HCT116 (cell line): ENCODE results near the gene DPH1. TPM values are rescaled to one million over a fixed set of nuclear protein-coding genes. Genes with fewer than 3 reads are reported as not detected.

ENCODE experiments used
- ATAC-seq: fragments of 200-7000 bp; cut with Tn5 transposase; 2 replicates; pipeline ENCODE4 v1.9.1; 2020; ENCODE audit warnings: mild to moderate bottlenecking, moderate library complexity
- BruUV-seq: library from RNA; stranded (reverse); fragments of 400-500 nt; replicated peaks from 2 replicates; lab custom pipeline; 2021; lab: Mats Ljungman, UMichigan
- CTCF ChIA-PET: fragments of 300-600 bp; sonication (Branson Sonifier 250); formaldehyde crosslinking; loops from one replicate; lab custom pipeline; 2021; ENCODE audit warnings: antibody characterized with exemption; lab: Charles Lee
- POLR2A ChIA-PET: fragments of 300-600, 350-600 bp; sonication (Branson Sonifier 250); formaldehyde crosslinking; loops from one replicate; lab custom pipeline; 2021; ENCODE audit warnings: antibody characterized with exemption; lab: Charles Lee
- RAD21 ChIA-PET, 2 experiments: fragments of 300-600 bp; sonication (Branson Sonifier 250); formaldehyde crosslinking; loops; one replicate each; lab custom pipeline; 2023; ENCODE audit warnings: low total read pairs in 2 of 2; ENCODE audit not compliant: uncharacterized antibody in 2 of 2, unreplicated experiment in 2 of 2, low non-redundant PET in 1 of 2; lab: Charles Lee
- DNase-seq: peaks from one replicate; pipeline ENCODE4 v3.0.0-alpha.2; 2010; ENCODE audit warnings: low read depth, low spot score
- H2AFZ ChIP-seq: fragments of 200-600 bp; shearing (Covaris generic), sonication (generic); 2 replicates; pipeline ENCODE4 v1.6.1; 2017; ENCODE audit warnings: low read depth, mixed run types, mixed read lengths, antibody characterized with exemption, low read length; ENCODE audit not compliant: poor library complexity, severe bottlenecking
- H3K27ac ChIP-seq: 2 replicates; pipeline ENCODE4 v1.5.1; 2012; ENCODE audit warnings: low read depth, low read length
- H3K27me3 ChIP-seq: fragments of 200-600 bp; sonication (generic); 2 replicates; pipeline ENCODE4 v1.6.1; 2016; ENCODE audit warnings: mixed run types, low read length, mixed read lengths; ENCODE audit not compliant: insufficient read depth
- H3K36me3 ChIP-seq, 2 experiments: fragments of 200-500 bp in 1 of 2; fragments of 200-600 bp in 1 of 2; sonication (Bioruptor generic) in 1 of 2; sonication (generic) in 1 of 2; 2 replicates each; pipeline versions ENCODE4 v1.5.1 to v1.6.1; 2014 to 2016; ENCODE audit warnings: low read length in 2 of 2, inconsistent platforms in 1 of 2, mixed read lengths in 1 of 2, mixed run types in 1 of 2; ENCODE audit not compliant: insufficient read depth in 2 of 2, control insufficient read depth in 1 of 2
- H3K4me1 ChIP-seq, 2 experiments: fragments of 200-600 bp in 1 of 2; sonication (generic) in 1 of 2; 2 replicates each; pipeline versions ENCODE4 v1.5.1 to v1.6.1; 2012 to 2017; ENCODE audit warnings: low read length in 2 of 2, inconsistent platforms in 1 of 2, mild to moderate bottlenecking in 1 of 2, mixed read lengths in 1 of 2, mixed run types in 1 of 2, moderate library complexity in 1 of 2; ENCODE audit not compliant: insufficient read depth in 2 of 2, control insufficient read depth in 1 of 2
- H3K4me2 ChIP-seq: fragments of 200-600 bp; sonication (generic); 2 replicates; pipeline ENCODE4 v1.6.1; 2017; ENCODE audit warnings: mixed run types, low read length, mixed read lengths
- H3K4me3 ChIP-seq, 2 experiments: fragments of 200-600 bp in 1 of 2; sonication (generic) in 1 of 2; replicated peaks in 1 of 2; 2 replicates each; pipeline ENCODE4 v1.5.1; 2011 to 2016; ENCODE audit warnings: low read length in 2 of 2, control low read depth in 1 of 2, low read depth in 1 of 2, mild to moderate bottlenecking in 1 of 2, mixed read lengths in 1 of 2, mixed run types in 1 of 2
- H3K79me2 ChIP-seq: fragments of 200-600 bp; sonication (generic); 2 replicates; pipeline ENCODE4 v1.6.1; 2017; ENCODE audit warnings: mild to moderate bottlenecking, mixed run types, low read length, moderate library complexity, mixed read lengths; ENCODE audit not compliant: insufficient read depth
- H3K9ac ChIP-seq: fragments of 200-600 bp; sonication (generic); 2 replicates; pipeline ENCODE4 v1.6.1; 2016; ENCODE audit warnings: low read length, mixed read lengths
- H3K9me2 ChIP-seq: fragments of 200-600 bp; sonication (generic), shearing (Covaris generic); 2 replicates; pipeline ENCODE4 v1.6.1; 2017; ENCODE audit warnings: mixed run types, mild to moderate bottlenecking, moderate library complexity; ENCODE audit not compliant: insufficient read depth
- H3K9me3 ChIP-seq, 2 experiments: fragments of 200-500 bp in 1 of 2; fragments of 200-600 bp in 1 of 2; sonication (Bioruptor generic) in 1 of 2; sonication (generic) in 1 of 2; 2 replicates each; pipeline ENCODE4 v1.6.1; 2014 to 2017; ENCODE audit warnings: low read length in 2 of 2, mixed read lengths in 2 of 2, inconsistent platforms in 1 of 2, low read depth in 1 of 2, mild to moderate bottlenecking in 1 of 2, mixed run types in 1 of 2, moderate library complexity in 1 of 2; ENCODE audit not compliant: control insufficient read depth in 1 of 2, insufficient read depth in 1 of 2
- H4K20me1 ChIP-seq: fragments of 200-600 bp; sonication (generic), shearing (Covaris generic); 2 replicates; pipeline ENCODE4 v1.6.1; 2017; ENCODE audit warnings: mixed run types, mild to moderate bottlenecking, moderate library complexity; ENCODE audit not compliant: insufficient read depth
- CBX3 ChIP-seq: IDR thresholded peaks from 2 replicates; pipeline ENCODE4 v1.6.1; 2012; ENCODE audit warnings: low read depth
- CEBPB ChIP-seq: IDR thresholded peaks from 2 replicates; pipeline ENCODE4 v1.6.1; 2012; ENCODE audit warnings: low read depth
- ELF1 ChIP-seq: IDR thresholded peaks from 2 replicates; pipeline ENCODE4 v1.6.1; 2012; ENCODE audit warnings: low read depth, borderline replicate concordance
- MAX ChIP-seq: IDR thresholded peaks from 2 replicates; pipeline ENCODE4 v1.6.1; 2012
- POLR2AphosphoS5 ChIP-seq: IDR thresholded peaks from 2 replicates; pipeline ENCODE4 v1.6.1; 2011; ENCODE audit warnings: mild to moderate bottlenecking, low read depth, low read length, moderate library complexity
- REST ChIP-seq: IDR thresholded peaks from 2 replicates; pipeline ENCODE4 v1.6.1; 2012; ENCODE audit warnings: low read depth
- SP1 ChIP-seq: IDR thresholded peaks from 2 replicates; pipeline ENCODE4 v1.6.1; 2012; ENCODE audit warnings: low read depth
- SRF ChIP-seq: IDR thresholded peaks from 2 replicates; pipeline ENCODE4 v1.6.1; 2012; ENCODE audit warnings: low read depth
- ZFX ChIP-seq: fragments of 450-650 bp; IDR thresholded peaks from 2 replicates; pipeline ENCODE4 v1.6.1; 2017
- ZNF274 ChIP-seq: fragments of 200-500 bp; sonication (Bioruptor generic); IDR thresholded peaks from 2 replicates; pipeline ENCODE4 v1.6.1; 2014; ENCODE audit warnings: mild to moderate bottlenecking, low read depth, low read length, inconsistent platforms
- intact Hi-C: fragments of 100-400 bp; cut with micrococcal nuclease; formaldehyde crosslinking; loops from 2 replicates; pipeline ENCODE4 v1.10.0; 2022
- total RNA-seq: library from RNA; stranded (reverse); gene quantifications from one replicate; pipeline ENCODE4 v1.2.1, GENCODE V29; 2021; ENCODE audit not compliant: unreplicated experiment
- TF ChIP-seq, protein P1 (sequence below): IDR thresholded peaks from 2 replicates; pipeline ENCODE4 v1.6.1; 2012

The DPH1 gene
- total RNA-seq, 1 experiment from 2014 or later, result 47.2 TPM

- Histone ChIP-seq H3K79me2 (no peaks in the 10 kb centered on the region), H3K9me2 (no peaks in the 10 kb centered on the region), H3K4me1 (peaks cover 8 to 11% of the 10 kb centered on the region in 2 experiments; a peak in 3 of 4 replicates), H3K4me3 (no peak overlapping the region), H4K20me1 (no peaks in the 10 kb centered on the region), H3K36me3 (no peaks in the 10 kb centered on the region), H3K9me3 (no peaks in the 10 kb centered on the region; a peak in 1 of 4 replicates), H2AFZ (peak overlapping the region; percentile 45), H3K27me3 (no peaks in the 10 kb centered on the region), H3K27ac (peak overlapping the region; percentile 6; the same call in 1 of the 2 replicates), H3K4me2 (peak overlapping the region; percentile 29), H3K9ac (no peak overlapping the region)
- CTCF ChIA-PET, result no interaction called here
- TF ChIP-seq, protein P1, sequence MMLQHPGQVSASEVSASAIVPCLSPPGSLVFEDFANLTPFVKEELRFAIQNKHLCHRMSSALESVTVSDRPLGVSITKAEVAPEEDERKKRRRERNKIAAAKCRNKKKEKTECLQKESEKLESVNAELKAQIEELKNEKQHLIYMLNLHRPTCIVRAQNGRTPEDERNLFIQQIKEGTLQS, result no peak
- TF ChIP-seq SRF (no peak), SP1 (no peak), REST (no peak), CEBPB (no peak), ELF1 (no peak), ZNF274 (no peak), MAX (no peak), CBX3 (no peak), ZFX (no peak), POLR2AphosphoS5 (no peak)
- ATAC-seq (peak; percentile 64), DNase-seq (no peak)
- POLR2A ChIA-PET, result interaction anchor here (1.0 kb wide), 1 partner anchor 12 kb away, joined by 4 read pairs; no protein-coding TSS in a partner anchor
- intact Hi-C loops, result no loop called here
- no TSS peak for BruUV-seq
- RAD21 ChIA-PET, result no interaction called here
These were observed 18.3 kb upstream of the DPH1 start for GRCh38 chr17:2011411-2012371.
